Transverse colon (tissue), 4 donors: Measurements from ENCODE around the gene CTNND2. TPM values are rescaled to one million over a fixed set of nuclear protein-coding genes. Genes with fewer than 3 reads are reported as not detected.

ENCODE experiments used
- DNase-seq: peaks from one replicate; pipeline ENCODE4 v3.0.0-alpha.2; 2019
- H3K27ac ChIP-seq, 4 donors: fragments of 200-600 bp; sonication (generic); 2 replicates each; pipeline ENCODE4 v1.5.1; 2016 to 2018; ENCODE audit warnings: inconsistent platforms in 4 of 4
- H3K27me3 ChIP-seq: fragments of 200-600 bp; sonication (generic); 2 replicates; pipeline ENCODE4 v1.5.1; 2017; ENCODE audit warnings: inconsistent platforms
- H3K36me3 ChIP-seq, 4 donors: fragments of 200-600 bp; sonication (generic); 2 replicates each; pipeline ENCODE4 v1.5.1; 2017 to 2019; ENCODE audit warnings: inconsistent platforms in 4 of 4
- H3K4me1 ChIP-seq, 4 donors: fragments of 200-600 bp; sonication (generic); 2 replicates each; pipeline ENCODE4 v1.5.1; 2017 to 2020; ENCODE audit warnings: inconsistent platforms in 4 of 4
- H3K4me3 ChIP-seq, 4 donors: fragments of 200-600 bp; sonication (generic); 1 replicate in 1 of 4; 2 replicates in 3 of 4; pipeline versions ENCODE4 v1.5.1 to v1.6.1; 2017 to 2019; ENCODE audit warnings: inconsistent platforms in 4 of 4
- H3K9me3 ChIP-seq, 2 donors: fragments of 200-600 bp; sonication (generic); 2 replicates each; pipeline ENCODE4 v1.5.1; 2017 to 2019; ENCODE audit warnings: inconsistent platforms in 2 of 2
- CTCF ChIP-seq, 5 experiments: fragments of 200-600 bp in 3 of 5; fragments of 450-650 bp in 2 of 5; sonication (generic) in 3 of 5; IDR thresholded peaks; 1 replicate in 2 of 5; 2 replicates in 3 of 5; pipeline ENCODE4 v1.5.1; 2016 to 2017; ENCODE audit warnings: antibody characterized with exemption in 5 of 5, inconsistent platforms in 3 of 5, mild to moderate bottlenecking in 2 of 5, moderate library complexity in 1 of 5
- EP300 ChIP-seq: sonication (generic); formaldehyde crosslinking; IDR thresholded peaks from one replicate; pipeline ENCODE4 v1.6.1; 2017; ENCODE audit warnings: antibody characterized with exemption, low read depth
- POLR2A ChIP-seq: fragments of 450-650 bp; IDR thresholded peaks from one replicate; pipeline ENCODE4 v1.6.1; 2016; ENCODE audit warnings: antibody characterized with exemption, mild to moderate bottlenecking, moderate library complexity
- POLR2AphosphoS5 ChIP-seq, 3 donors: sonication (generic); formaldehyde crosslinking; IDR thresholded peaks; one replicate each; pipeline ENCODE4 v1.6.1; 2016; ENCODE audit warnings: antibody characterized with exemption in 3 of 3
- WGBS, 2 donors: methylation state at CpG; one replicate each; pipeline ENCODE4 v1.1.5; 2018; ENCODE audit warnings: low coverage in 1 of 2; 5-methylcytosine and 5-hydroxymethylcytosine counted together
- in situ Hi-C, 4 donors: fragments of 200-750 bp; cut with MboI; loops; one replicate each; pipeline versions ENCODE4 v1.15.0 to v1.15.1; 2017; ENCODE audit warnings: low sequenced_read_pairs in 3 of 4, low pct_ligation_motif_present in 1 of 4, low pct_unique_long_range_greater_than_20kb in 1 of 4
- intact Hi-C: fragments of 100-400 bp; cut with DNase I; formaldehyde crosslinking; loops from one replicate; pipeline ENCODE4 v1.15.1; 2023; ENCODE audit warnings: low total_unique reads
- total RNA-seq, 4 donors: library from RNA; depleted of rRNA; stranded (reverse); fragments of >200 nt; gene quantifications; one replicate each; pipeline ENCODE4 v1.1.0, GENCODE V29; 2016

Gene CTNND2
- total RNA-seq, 4 donors from 2014 or later: 1.9 to 2.1 TPM; not detected in 2

GRCh38 chr5:11909471-11909870 lies 5.2 kb upstream of the CTNND2 start:
- Histone ChIP-seq H3K4me1 (no peaks in the 10 kb centered on the region), H3K9me3 (no peaks in the 10 kb centered on the region), H3K36me3 (no peaks in the 10 kb centered on the region), H3K27ac (no peak overlapping the region), H3K27me3 (peaks cover 23% of the 10 kb centered on the region), H3K4me3 (no peak overlapping the region)
- in situ Hi-C loops (no loop called here), intact Hi-C loops (no loop called here)
- DNase-seq: no peak
- TF ChIP-seq POLR2AphosphoS5 (IDR thresholded peaks at IDR 0.05) (no peak), POLR2A (no peak), CTCF (IDR thresholded peaks at IDR 0.05) (no peak), EP300 (no peak)
- 50 to 76% methylated on average over 2 of the region's 2 CpGs for WGBS, 2 donors

- H3K4me1 ChIP-seq: peaks cover 0 to 8% (median 6%) of the 10 kb centered on the region in 4 donors
- no peak overlapping the region for H3K4me3 ChIP-seq
- no peak for TF ChIP-seq EP300
- no peak for TF ChIP-seq CTCF (IDR thresholded peaks at IDR 0.05)
- TF ChIP-seq POLR2AphosphoS5 (IDR thresholded peaks at IDR 0.05): no peak
- TF ChIP-seq POLR2A: no peak
- peaks cover 50% of the 10 kb centered on the region for H3K27me3 ChIP-seq
- intact Hi-C loops: no loop called here
- no peaks in the 10 kb centered on the region for H3K9me3 ChIP-seq
- no peak for DNase-seq
- 55 to 61% methylated on average over 2 of the region's 2 CpGs for WGBS, 2 donors
- no peak overlapping the region for H3K27ac ChIP-seq
- no peaks in the 10 kb centered on the region for H3K36me3 ChIP-seq
- in situ Hi-C loops: no loop called here
These were observed 2.3 kb upstream of the CTNND2 start for GRCh38 chr5:11906497-11906896.

- in situ Hi-C loops: no loop called here
- intact Hi-C loops: no loop called here
- WGBS, 2 donors: 20 to 30% methylated on average over 5 to 12 of the region's 12 CpGs
- TF ChIP-seq POLR2AphosphoS5 (IDR thresholded peaks at IDR 0.05): no peak
- TF ChIP-seq EP300: no peak
- TF ChIP-seq CTCF (IDR thresholded peaks at IDR 0.05): no peak
- TF ChIP-seq POLR2A: no peak
- no peak overlapping the region for H3K4me3 ChIP-seq
- H3K9me3 ChIP-seq: no peaks in the 10 kb centered on the region
- peaks cover 56% of the 10 kb centered on the region for H3K27me3 ChIP-seq
- no peak for DNase-seq
- H3K27ac ChIP-seq: no peak overlapping the region
- H3K36me3 ChIP-seq: no peaks in the 10 kb centered on the region
- peaks cover 0 to 8% (median 6%) of the 10 kb centered on the region in 4 donors for H3K4me1 ChIP-seq
These were observed 960 bp upstream of the CTNND2 start for GRCh38 chr5:11905206-11905605.

GRCh38 chr5:11903614-11904264 lies 507 bp downstream of the CTNND2 start:
- WGBS, 2 donors: 7% methylated on average over 12 of the region's 97 CpGs; no CpG with 5 or more reads in 1 of the 2 donors
- peak overlapping the region in 3 of 4 donors; percentile 8 to 35 (median 33) for H3K4me3 ChIP-seq
- in situ Hi-C loops: no loop called here
- H3K4me1 ChIP-seq: peaks cover 0 to 8% (median 6%) of the 10 kb centered on the region in 4 donors
- H3K36me3 ChIP-seq: no peaks in the 10 kb centered on the region
- H3K27me3 ChIP-seq: peaks cover 56% of the 10 kb centered on the region
- no peaks in the 10 kb centered on the region for H3K9me3 ChIP-seq
- TF ChIP-seq POLR2A: no peak
- TF ChIP-seq POLR2AphosphoS5 (IDR thresholded peaks at IDR 0.05): no peak
- no peak for TF ChIP-seq EP300
- TF ChIP-seq CTCF (IDR thresholded peaks at IDR 0.05): no peak
- no peak for DNase-seq
- intact Hi-C loops: no loop called here
- no peak overlapping the region for H3K27ac ChIP-seq
